Femur (tissue), 1 donor: Measurements from ENCODE around the gene PRR12.

ENCODE experiments used
- DNase-seq: peaks from one replicate; pipeline ENCODE4 v3.0.0-alpha.2; 2017

Gene PRR12

GRCh38 chr19:49669516-49669915 is 78.5 kb downstream of the PRR12 start:
- no peak for DNase-seq

- DNase-seq: peak; percentile 71
Observed at GRCh38 chr19:49672131-49672919, 81.3 kb downstream of the PRR12 start.
